Measurements from ENCODE around the gene TSBP1.
"Not testable (repeated sequence)": the region's sequence is repeated elsewhere in the genome, so short reads cannot be mapped to it uniquely, and the experiment has no call there.

Gene TSBP1

DNA sequence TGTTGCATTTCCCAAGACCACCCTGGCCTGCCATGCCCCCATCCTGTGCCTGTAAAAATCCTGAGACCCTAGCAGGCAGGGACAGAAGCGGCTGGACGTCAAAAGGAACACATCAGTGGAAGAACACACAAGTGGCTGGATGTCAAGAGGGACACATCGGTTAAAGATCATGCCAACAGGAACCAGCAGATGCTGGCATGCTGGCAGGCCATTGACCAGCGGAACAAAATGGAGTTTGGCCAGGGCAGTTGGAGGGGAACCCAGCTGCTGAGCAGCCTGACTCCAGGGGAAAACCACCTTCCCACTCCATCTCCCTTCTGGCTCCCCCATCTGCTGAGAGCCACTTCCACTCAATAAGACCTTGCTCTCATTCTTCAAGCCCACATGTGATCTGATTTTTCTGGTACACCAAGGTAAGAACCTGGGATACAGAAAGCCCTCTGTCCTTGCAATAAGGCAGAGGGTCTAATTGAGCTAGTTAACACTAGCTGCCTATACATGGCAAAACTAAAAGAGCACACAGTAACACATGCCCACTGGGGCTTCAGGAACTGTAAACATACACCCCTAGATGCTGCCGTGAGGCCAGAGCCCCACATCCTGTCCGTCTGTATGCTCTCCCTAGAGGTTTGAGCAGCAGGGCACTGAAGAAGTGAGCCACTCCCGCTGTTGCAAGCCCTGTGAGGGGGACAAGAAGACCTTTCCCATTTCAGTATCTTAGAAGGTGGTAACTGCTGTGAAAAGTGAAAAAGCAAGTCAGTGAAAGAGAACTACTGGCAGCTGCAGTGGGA, 4.2 kb upstream of the TSBP1 start:
- no peak for DNase-seq

DNA sequence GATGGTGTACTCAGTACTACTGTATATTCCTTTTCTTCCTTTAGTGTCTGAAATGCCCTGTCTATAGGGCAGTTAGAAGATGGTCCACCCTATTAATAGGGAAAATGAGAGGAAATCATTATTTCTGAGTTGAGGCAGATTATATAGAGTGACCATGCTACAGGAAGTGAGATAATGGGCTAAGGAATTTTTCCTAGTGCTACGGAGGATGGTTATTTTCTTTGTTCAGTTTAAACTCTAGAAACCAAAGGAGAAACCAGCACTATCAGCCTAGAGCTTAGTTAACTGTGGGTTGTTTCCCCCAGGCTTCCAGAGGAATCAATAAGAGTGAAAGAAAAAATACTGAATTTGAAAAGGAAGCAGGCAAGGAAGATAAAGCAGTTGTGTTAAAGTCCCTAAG, 474 bp downstream of the TSBP1 start:
- no peak for DNase-seq

DNA sequence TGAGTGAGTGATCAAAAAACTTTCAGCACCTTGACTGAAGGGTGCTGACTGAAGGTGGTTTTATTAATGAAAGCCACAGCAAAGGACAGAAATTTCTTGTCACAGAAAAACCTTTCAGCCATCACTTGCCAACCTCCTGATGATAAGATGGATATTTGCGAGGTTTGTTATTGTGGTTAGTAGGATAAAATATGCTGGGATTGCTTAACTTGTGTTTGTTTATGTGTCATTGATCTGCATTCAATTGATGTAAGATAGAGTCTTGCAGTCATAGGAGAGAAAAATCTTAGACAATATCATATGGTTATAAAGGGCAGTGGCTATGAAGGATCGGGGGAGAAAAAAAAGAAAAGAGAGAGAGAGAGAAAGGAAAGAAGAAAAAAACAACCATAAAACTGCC, 1.2 kb downstream of the TSBP1 start:
- no peak for DNase-seq

DNA sequence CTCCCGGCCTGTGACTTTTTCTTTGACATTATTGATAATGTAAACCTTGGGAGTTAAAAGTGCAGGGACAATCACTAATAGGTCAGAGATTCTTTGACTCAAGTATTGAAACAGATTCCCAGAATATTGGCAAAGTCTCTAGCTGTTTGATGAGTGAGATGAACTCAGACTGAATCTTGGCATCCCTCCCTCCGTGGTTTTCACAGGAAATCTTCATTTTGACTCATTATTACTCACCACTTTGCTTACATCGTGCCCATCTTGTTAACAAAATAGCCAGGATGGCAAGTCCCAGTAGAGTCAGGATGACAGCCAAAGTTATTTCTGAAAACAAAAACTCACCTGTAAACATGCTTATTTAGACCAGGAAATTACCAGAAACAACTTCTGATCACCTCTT, 2.0 kb downstream of the TSBP1 start:
- no peak for DNase-seq

DNA sequence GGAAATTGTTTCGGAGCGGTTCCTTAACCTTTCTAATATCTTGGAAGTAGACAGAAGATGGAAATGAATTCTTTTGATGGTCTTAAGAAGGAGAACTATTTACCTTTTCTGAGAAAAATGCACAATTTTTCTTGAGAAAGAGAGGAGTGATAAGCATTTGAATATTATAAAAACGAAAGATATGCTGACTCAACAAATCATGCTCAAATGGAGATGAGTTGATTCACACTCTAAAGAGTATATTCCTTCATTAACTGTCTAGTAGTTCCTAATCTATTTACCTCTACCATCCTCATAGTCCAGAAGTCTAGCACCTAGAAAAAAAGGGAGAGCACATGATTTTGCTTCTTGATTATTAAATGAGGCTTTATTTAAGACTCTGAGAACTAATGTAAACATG, 4.1 kb downstream of the TSBP1 start:
- no peak for DNase-seq

DNA sequence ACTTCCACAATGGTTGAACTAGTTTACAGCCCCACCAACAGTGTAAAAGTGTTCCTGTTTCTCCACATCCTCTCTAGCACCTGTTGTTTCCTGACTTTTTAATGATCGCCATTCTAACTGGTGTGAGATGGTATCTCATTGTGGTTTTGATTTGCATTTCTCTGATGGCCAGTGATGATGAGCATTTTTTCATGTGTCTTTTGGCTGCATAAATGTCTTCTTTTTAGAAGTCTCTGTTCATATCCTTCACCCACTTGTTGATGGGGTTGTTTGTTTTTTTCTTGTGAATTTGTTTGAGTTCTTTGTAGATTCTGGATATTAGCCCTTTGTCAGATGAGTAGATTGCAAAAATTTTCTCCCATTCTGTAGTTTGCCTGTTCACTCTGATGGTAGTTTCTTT, 12.5 kb downstream of the TSBP1 start:
- DNase-seq = not testable (repeated sequence)

DNA sequence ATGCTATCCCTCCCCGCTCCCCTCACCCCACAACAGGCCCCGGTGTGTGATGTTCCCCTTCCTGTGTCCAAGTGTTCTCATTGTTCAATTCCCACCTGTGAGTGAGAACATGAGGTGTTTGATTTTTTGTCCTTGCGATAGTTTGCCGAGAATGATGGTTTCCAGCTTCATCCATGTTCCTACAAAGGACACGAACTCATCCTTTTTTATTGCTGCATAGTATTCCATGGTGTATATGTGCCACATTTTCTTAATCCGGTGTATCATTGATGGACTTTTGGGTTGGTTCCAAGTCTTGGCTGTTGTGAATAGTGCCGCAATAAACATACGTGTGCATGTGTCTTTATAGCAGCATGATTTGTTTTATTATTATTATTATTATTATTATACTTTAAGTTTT, 13.2 kb downstream of the TSBP1 start:
- DNase-seq = not testable (repeated sequence)

DNA sequence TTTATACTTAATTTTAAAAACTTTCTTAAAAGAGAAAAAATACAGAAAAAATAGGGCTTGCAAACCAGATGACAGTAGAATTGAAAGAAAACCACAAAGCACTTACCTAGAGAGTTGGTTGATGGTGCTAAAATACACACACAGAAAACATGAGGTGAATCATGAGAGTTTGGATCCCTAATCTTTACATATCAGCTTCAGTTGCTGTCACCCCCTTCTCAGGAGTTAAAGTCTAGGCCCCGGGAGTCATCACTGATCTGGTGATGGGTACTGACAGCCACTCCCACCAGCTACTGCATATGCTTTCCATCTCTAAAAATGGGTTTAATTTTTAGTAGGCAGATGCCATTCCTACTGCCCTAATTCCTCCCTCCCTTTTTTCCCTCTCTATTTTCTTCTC, 16.7 kb downstream of the TSBP1 start:
- DNase-seq = no peak

DNA sequence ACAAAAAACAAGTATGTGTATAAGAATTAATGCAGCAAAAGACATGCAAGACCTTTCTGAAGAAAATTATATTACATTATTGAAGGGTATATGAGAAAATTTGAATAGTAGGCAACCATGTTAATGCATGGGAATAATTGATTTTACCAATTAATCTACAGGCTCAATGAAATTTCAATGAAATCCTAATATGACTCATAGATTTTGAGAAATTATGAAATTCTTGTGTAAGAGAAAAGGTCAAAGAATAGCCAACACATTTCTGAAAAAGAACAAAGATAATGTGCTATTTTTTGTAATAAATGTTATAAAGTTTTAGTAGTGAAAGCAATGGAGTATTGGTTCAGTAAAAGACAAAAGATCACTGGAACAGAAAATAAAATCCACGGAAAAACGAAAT, 18.4 kb downstream of the TSBP1 start:
- DNase-seq = no peak

DNA sequence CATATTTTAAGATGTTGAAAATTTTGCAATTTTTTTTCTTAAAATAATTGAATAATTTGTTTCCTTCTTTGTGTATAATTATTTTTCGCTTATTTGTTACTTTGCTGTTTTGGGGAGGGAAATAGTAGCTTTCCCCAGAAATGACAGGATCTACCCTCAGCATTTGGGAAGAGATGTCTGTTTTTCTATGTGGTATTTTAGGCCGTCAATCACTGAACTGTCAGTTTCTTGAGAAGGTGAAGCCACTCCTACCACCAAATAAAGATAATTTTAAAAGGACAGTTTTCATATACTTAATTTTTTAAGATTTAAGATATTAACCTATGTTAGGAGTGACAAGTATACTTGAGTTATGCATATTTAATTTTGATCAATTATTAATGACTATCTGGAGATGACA, 31.5 kb downstream of the TSBP1 start:
- DNase-seq = no peak

DNA sequence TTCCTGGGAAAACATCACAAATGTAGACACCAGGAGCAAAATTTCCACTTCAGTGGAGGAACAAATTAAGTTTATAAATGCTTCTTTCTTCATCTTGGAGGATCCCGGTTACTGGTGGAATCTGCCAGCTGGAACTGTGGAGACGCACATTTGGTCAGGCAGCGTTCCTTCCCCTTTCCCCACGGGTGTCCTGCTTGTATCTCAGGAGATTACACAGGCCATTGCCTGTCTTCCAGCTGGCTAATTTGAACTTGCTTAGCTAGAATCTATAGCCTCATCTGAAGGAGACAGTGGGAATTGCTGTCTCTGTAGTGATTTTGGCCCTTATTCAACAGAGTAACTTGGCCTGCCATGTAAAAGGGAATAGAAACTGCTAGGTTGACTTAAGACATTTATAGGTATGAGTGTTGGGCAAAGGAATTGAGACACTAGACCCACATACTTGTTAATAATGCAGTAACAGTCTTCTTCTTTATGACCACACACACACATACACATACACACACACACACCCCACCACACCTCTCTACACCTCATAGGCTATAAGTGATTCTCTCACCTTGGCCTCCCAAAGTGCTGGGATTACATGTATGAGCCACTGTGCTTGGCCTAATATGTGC, 34.4 kb downstream of the TSBP1 start:
- no peak for DNase-seq

DNA sequence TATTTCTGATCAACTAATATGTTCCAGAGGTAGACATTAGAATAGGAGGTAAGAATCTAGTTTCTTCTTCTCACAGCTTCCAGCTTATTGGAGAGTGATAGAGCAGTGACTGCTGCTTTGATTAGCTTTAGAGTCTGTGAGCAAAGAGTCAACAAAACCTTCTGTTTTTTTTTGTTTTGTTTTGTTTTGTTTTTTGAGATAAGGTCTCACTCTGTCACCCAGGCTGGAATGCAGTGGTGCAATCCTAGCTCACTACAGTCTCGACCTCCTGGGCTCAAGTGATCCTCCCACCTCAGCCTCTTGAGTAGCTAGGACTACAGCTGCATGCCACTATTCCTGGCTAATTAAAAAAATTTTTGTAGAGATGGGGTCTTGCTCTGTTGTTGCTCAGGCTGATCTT, 39.3 kb downstream of the TSBP1 start:
- DNase-seq = no peak

DNA sequence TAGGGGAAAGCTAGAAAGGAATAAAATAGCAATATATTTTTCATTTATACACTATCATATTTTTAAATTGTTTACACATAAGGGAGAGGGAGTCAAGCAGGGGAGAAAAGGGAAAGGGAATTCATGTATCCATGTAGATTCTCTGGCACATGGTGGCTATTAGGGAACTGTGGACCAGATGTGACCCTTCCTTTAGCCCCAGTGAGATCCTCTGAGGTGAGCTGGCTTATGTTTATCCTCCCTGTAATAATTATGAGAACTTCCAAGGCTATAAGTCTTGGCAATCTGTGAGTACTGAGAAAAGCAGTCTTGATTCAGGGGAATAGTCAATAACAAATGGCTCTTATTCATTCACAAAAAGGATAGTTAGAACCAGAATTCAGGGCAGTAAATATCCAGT, 42.6 kb downstream of the TSBP1 start:
- DNase-seq = no peak

DNA sequence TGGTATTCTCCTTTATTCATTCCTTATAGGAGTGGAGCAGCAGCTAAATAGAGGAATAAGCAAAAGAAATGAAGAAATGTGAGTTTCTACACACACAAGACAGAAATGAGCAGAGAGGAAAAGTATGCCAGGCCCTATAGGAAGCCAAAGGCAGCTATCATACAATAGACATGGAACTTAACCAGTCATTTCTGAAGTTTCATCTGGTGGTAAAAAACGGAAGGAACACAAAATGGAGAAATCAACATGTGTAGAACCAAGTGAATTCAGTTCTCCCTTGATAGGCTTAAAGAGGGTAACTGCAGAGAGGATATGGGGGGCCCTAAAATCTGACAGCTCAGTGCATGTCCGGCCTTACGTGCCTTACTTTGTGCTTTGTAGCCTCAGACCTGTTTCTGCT, 44.6 kb downstream of the TSBP1 start:
- no peak for DNase-seq

DNA sequence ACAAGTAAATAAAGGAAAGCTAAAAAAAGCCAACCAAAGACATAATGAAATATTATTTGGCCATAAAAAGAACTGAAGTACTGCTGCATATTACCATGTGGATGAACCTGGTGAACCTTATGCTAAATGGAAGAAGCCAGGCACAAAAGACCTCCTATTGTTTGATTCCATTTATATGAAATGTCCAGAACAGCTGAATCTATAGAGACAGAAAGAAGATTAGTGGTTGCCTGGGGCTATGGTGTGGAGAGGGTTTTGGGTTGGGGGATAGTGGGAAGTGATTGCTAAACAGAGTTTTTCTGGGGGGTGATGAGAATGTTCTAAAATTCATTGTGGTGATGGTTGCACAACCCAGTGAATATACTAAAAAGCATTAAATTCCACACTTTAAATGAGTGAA, 53.2 kb downstream of the TSBP1 start:
- DNase-seq = no peak

DNA sequence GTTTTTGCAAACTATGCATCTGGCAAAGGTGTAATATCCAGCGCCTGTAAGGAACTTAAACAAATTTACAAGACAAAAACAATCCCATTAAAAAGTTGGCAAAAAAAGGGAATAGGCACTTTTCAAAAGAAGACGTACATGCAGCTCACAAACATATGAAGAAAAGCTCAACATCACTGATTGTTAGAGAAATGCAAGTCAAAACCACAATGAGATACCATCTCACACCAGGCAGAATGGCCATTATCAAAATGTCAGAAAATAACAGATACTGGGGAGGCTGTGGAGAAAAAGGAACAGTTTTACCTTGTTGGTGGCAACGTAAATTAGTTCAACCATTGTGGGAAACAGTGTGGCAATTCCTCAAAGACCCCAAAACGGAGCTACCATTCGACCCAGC, 54.2 kb downstream of the TSBP1 start:
- DNase-seq = no peak

DNA sequence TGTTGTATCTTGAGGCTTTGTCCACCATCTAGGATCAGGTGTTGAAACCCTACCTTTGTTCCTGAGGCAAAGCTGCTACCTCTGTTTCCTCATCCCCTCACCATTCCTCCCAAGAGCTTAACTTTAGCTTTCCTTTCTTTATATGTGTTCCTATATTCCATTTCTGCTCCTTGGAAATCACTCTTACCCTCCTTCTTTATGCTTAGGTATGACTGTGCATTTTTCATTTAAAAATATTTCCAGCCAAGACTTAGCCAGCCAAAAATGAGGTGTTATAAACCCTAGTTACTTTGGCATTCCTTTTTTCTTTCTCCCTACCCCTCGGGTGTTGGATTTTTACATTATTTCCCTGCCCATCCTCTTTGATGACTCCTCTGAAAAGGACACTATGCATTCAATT, 57.7 kb downstream of the TSBP1 start:
- DNase-seq = no peak

DNA sequence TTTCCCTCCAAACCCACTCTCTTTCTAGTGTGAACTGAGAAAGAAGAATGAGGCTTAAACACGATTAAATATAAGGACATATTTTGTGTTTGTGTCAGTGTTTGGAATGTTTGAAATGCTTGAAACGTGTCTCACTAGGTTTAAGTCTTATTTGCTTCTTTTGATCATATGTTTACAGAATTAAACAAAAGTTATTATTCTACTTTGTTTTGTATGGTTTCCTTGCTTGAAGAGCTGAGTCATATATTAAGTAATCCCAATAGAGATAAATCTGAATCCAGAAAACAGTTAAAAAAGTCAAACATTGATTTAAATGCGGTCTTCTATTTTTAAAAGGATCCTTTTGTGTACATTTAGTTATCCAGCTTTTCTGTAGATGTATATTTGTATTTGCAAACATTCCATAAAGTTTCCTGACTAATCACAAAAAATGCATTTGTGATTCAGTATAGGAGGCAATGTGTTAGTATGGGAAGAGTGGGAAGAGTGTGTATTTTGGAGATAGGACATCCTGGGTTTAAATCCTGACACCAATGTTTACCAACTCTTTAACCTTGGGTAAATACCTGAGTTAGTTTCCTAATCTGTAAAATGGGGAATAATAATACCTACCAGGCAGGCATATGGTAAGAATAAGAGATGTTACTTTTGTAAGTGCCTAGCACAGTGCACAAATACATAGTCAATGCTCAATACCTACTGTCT, 72.9 kb downstream of the TSBP1 start:
- no peak for DNase-seq

DNA sequence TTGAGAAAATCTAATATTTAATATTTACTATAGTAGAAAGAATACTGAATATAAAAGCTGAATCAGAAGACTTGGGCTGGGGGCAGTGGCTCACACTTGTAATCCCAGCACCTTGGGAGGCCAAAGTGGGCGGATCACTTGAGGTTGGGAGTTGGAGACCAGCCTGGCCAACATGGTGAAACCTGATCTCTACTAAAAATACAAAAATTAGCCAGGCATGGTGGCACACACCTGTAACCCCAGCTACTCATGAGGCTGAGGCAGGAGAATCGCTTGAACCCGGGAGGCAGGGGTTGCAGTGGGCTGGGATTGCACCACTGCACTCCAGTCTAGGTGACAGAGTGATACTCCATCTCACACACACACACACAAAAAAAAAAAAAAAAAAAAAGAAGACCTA, 76.7 kb downstream of the TSBP1 start:
- not testable (repeated sequence) for DNase-seq

DNA sequence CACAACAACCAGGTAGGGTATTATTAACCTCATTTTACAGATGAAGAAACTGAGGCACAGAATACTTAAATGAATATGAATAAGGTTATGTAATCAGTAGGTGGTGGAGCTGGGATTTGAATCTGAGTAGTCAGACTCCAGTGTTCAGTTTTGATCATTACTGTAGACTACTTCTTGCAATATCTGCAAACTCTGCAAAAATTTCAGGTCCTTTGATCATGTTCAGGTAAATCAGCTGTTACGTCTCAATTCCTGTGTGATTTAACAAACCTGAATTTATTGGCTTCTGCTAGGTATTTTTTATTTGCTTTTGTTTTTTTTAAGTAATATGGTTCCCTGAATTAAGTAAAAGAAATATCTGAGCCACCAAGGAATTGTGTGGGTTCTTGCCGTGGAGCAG, 77.1 kb downstream of the TSBP1 start:
- DNase-seq = no peak

DNA sequence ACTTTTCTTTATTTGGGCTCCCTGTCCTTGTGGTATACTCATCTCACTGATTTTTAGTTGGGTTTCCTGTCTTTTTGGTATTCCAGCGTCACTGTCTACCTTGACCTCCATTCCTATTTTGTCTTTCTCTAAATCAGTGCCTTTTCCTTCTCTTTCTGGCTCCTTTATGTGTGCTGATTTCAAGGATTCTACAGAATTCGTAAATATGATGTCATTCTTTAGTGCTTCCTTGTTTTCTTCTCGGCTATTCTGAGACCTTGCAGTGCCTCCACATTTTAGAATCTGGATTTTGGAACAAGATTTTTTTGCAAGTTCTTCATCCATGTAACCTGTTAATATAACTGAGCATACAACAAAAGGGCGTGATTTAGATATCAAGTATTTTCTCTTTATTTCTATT, 78.0 kb downstream of the TSBP1 start:
- no peak for DNase-seq

DNA sequence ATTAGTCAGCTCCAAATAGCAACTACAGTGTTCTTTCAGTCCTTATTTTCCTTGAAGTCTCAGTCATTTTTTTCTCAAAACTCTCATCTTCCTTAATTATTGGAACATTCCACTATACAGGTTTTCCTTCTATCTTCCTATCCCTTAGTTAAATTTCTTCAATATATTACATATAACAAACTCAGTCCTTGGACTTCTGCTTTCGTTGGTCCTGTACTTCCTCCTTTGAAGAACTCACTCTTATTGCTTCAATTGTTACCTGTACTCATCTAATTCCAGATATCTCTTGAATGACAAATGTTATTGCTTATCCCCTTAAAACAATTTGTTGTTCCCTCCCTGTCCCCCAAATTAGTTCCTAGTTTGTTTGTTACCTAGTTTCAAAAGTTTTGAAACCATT, 80.2 kb downstream of the TSBP1 start:
- DNase-seq = no peak

DNA sequence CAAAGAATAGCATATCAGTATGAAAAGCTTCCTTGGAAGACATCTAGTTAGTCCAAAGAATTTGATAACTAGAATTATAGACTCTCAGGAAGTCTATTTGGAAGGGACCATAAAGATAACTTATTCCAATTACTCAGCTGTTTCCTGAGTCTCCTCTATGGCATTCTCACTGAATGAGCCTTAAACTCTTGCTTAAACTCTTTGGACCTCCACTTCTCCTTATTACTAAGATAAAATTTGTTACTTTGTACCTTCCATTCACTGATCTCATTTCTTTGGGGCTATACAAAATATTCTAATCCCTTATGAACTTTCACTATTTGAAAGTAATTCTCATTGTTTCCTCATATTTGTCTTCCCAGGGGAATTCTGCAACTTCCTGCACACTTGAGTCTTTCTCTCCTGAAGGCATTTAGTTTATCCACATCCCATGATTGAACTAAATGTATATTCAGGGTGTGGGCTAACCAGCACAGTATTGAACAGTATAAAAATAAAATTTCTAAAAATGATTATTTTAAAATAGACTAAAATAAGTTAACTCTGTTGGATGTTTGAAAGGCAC, 80.7 kb downstream of the TSBP1 start:
- DNase-seq = no peak

DNA sequence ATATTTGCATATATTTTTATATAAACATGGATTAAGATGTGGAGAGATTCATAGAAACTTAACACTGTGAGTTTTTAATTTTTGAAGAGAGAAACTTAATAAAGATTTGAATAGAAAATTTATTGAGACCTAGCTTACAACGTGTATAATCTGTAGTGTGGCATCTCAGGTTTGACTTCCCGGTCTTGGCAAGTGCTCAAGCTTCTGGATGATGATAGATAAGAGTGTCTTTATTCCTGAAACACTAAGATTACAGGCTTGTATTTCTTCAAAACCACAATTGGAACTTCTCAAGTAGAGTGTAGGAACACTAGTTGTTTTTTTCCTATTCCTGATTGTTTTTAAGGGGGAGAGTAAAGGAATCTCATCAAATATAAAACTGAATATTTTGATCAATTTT, 83.3 kb downstream of the TSBP1 start:
- DNase-seq = no peak

Measured in NCI-H69 (cell line).